DOHH2 (cell line): ENCODE results near the gene PIP5K1A.

Source experiments
- H3F3A ChIP-seq: fragments of 200-600 bp; sonication (generic), shearing (Covaris generic); 2 replicates; pipeline ENCODE4 v1.6.0; 2016; ENCODE audit warnings: antibody characterized with exemption, mild to moderate bottlenecking; ENCODE audit not compliant: control insufficient read depth, insufficient read depth
- H3K27ac ChIP-seq: fragments of 200-600 bp; sonication (generic); 2 replicates; pipeline ENCODE4 v1.5.1; 2014; ENCODE audit warnings: low read depth, mild to moderate bottlenecking, low read length, moderate library complexity
- H3K27me3 ChIP-seq: fragments of 200-600 bp; sonication (generic); 2 replicates; pipeline ENCODE4 v1.6.1; 2014; ENCODE audit warnings: mild to moderate bottlenecking, low read length, mixed read lengths; ENCODE audit not compliant: control insufficient read depth
- H3K36me3 ChIP-seq: fragments of 200-600 bp; sonication (generic); 2 replicates; pipeline ENCODE4 v1.6.1; 2014; ENCODE audit warnings: mild to moderate bottlenecking, low read length, moderate library complexity, mixed read lengths; ENCODE audit not compliant: control insufficient read depth
- H3K4me1 ChIP-seq: fragments of 200-600 bp; sonication (generic); 2 replicates; pipeline ENCODE4 v1.6.1; 2014; ENCODE audit warnings: mild to moderate bottlenecking, low read length, mixed read lengths; ENCODE audit not compliant: control insufficient read depth
- H3K4me2 ChIP-seq: fragments of 200-600 bp; sonication (generic); 2 replicates; pipeline ENCODE4 v1.6.0; 2014; ENCODE audit warnings: mild to moderate bottlenecking, low read length, moderate library complexity
- H3K4me3 ChIP-seq: fragments of 200-600 bp; sonication (generic); 2 replicates; pipeline ENCODE4 v1.5.1; 2014; ENCODE audit warnings: mild to moderate bottlenecking, low read length, mixed read lengths
- H3K79me2 ChIP-seq: fragments of 200-600 bp; sonication (generic); 2 replicates; pipeline ENCODE4 v1.6.1; 2014; ENCODE audit warnings: mild to moderate bottlenecking, low read length, mixed read lengths; ENCODE audit not compliant: control insufficient read depth
- H3K9me2 ChIP-seq: fragments of 200-600 bp; sonication (generic); replicated peaks from 2 replicates; pipeline ENCODE4 v1.6.1; 2014; ENCODE audit warnings: mild to moderate bottlenecking, low read length, mixed read lengths; ENCODE audit not compliant: control insufficient read depth
- H3K9me3 ChIP-seq: fragments of 200-600 bp; sonication (generic); 2 replicates; pipeline ENCODE4 v1.6.1; 2014; ENCODE audit warnings: antibody characterized with exemption, low read length, mixed read lengths; ENCODE audit not compliant: control insufficient read depth, insufficient read depth
- H4K20me1 ChIP-seq: fragments of 200-600 bp; sonication (generic); 2 replicates; pipeline ENCODE4 v1.6.0; 2014; ENCODE audit warnings: low read depth, mild to moderate bottlenecking, antibody characterized with exemption, low read length, moderate library complexity; ENCODE audit not compliant: control insufficient read depth, insufficient read depth
- EZH2phosphoT487 ChIP-seq: fragments of 200-600 bp; sonication (generic); IDR thresholded peaks from 2 replicates; pipeline ENCODE4 v1.6.1; 2017; ENCODE audit warnings: borderline replicate concordance, mild to moderate bottlenecking, antibody characterized with exemption, low read length, moderate library complexity, mixed read lengths
- TF ChIP-seq, protein P1 (sequence below): fragments of 200-600 bp; sonication (generic); IDR thresholded peaks from one replicate; pipeline ENCODE4 v1.5.1; 2014; ENCODE audit warnings: antibody characterized with exemption, mild to moderate bottlenecking, low read depth, low read length; ENCODE audit not compliant: poor library complexity, severe bottlenecking

The PIP5K1A gene

DNA sequence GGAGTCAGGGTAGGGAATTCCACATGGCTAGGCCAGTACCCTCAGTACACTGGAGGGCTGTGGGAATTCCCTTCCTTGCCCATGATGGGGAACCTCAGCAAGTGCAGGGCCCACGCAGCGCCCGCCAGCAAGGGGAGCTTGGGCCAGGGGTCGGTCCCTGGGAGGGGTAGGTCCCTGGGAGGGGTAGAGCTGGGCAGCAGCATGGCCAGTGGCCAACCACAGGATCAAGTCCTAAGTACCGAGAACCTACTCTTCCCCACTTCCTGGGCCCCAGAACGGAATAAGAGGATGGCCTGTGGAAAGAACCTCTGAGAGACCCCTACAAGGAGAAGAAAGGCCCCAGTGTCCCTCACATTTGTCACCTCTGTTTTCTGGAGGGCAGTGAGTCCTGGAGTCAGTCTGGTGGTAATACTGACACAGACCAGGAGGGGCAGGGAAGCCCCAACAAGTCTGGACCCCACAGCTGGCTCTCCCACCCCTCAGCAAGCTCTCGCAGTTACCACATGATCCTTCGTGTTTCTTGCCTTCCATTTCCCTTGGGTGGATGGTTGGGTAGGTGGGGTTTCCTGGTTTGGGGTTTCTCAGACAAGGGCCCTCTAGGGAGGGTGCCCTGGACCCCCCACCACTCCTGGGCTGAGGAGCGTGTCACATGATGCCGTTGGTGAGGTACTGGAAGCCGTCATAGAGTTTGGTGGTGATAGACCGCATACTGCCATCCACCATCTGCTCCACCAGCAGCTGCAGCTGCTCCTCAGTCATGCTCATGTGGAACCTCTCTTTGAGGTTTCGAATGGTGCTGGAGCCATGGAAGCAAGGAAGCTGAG, 94.1 kb downstream of the PIP5K1A start:
- no peaks in the 10 kb centered on the region for H3K4me1 ChIP-seq
- TF ChIP-seq, protein P1, sequence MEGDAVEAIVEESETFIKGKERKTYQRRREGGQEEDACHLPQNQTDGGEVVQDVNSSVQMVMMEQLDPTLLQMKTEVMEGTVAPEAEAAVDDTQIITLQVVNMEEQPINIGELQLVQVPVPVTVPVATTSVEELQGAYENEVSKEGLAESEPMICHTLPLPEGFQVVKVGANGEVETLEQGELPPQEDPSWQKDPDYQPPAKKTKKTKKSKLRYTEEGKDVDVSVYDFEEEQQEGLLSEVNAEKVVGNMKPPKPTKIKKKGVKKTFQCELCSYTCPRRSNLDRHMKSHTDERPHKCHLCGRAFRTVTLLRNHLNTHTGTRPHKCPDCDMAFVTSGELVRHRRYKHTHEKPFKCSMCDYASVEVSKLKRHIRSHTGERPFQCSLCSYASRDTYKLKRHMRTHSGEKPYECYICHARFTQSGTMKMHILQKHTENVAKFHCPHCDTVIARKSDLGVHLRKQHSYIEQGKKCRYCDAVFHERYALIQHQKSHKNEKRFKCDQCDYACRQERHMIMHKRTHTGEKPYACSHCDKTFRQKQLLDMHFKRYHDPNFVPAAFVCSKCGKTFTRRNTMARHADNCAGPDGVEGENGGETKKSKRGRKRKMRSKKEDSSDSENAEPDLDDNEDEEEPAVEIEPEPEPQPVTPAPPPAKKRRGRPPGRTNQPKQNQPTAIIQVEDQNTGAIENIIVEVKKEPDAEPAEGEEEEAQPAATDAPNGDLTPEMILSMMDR, result peak; percentile 22
- no peak for TF ChIP-seq EZH2phosphoT487
- H3K27me3 ChIP-seq, result no peaks in the 10 kb centered on the region
- H4K20me1 ChIP-seq, result no peaks in the 10 kb centered on the region
- H3K27ac ChIP-seq, result no peak overlapping the region
- H3K4me2 ChIP-seq, result no peak overlapping the region
- H3K79me2 ChIP-seq, result peaks cover 9% of the 10 kb centered on the region
- H3K4me3 ChIP-seq, result no peak overlapping the region
- no peaks in the 10 kb centered on the region for H3K9me3 ChIP-seq
- H3K36me3 ChIP-seq, result peaks cover 75% of the 10 kb centered on the region
- no peaks in the 10 kb centered on the region for H3F3A ChIP-seq
- no peaks in the 10 kb centered on the region for H3K9me2 ChIP-seq

DNA sequence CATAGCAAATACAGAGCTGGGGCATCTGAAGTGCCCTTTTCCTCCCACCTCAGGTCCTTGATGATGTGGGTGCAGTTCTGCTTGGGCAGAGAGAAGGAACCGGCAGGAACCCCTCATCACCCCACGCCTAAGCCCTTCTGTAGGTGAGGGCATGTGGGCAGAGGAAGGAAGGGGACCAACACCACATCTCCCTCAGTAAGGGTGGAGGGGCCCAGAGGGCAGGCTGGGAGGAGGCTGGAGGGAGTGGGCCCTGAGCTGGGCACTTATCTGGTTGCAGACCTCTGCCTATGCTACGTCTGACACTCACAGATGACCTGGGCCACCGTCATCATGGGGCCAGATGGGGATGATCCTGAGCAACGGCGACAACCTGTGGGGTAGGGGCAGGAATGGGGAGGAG, 94.7 kb downstream of the PIP5K1A start:
- no peak overlapping the region for H3K4me2 ChIP-seq
- peaks cover 74% of the 10 kb centered on the region for H3K36me3 ChIP-seq
- H3F3A ChIP-seq, result no peaks in the 10 kb centered on the region
- H3K4me3 ChIP-seq, result no peak overlapping the region
- H3K27ac ChIP-seq, result no peak overlapping the region
- no peak for TF ChIP-seq EZH2phosphoT487
- TF ChIP-seq, protein P1, result no peak
- H3K79me2 ChIP-seq, result peaks cover 3% of the 10 kb centered on the region
- no peaks in the 10 kb centered on the region for H3K9me2 ChIP-seq
- H3K9me3 ChIP-seq, result no peaks in the 10 kb centered on the region
- no peaks in the 10 kb centered on the region for H3K4me1 ChIP-seq
- H4K20me1 ChIP-seq, result no peaks in the 10 kb centered on the region
- H3K27me3 ChIP-seq, result no peaks in the 10 kb centered on the region

DNA sequence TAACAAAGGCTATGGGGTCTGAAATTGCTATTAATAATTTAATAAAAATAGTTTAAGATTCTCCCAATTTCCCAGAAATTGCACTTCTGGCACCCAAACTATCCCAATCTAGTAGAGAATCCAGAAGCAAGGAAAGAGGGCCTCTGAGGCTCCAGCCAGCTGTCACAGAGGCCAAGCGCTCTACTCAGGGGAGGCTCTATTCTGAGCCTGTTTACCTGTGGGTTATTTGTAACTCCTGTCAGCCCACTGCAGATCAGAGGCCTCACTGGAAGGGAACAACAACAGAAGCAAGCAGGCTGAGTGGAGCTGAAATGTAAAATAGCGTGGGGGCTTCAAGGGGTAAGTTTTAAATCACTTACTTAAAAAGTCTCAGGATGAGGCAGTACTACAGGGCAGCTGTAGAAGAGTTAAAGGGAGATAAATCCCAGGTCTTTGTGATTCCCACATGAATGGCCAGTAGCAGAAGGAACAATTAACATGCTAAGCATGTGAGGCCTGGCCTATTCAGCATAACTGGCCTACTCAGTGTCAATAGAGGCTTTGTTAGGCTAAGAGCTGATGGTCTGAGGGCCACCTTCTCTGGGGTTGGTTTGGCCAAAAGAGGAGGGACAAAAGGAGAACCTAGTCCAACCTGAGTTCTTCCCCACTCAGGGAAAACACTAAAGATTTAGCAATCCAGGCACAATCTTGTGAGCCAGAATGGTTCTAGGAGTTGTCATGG, 96.5 kb downstream of the PIP5K1A start:
- H3K27me3 ChIP-seq, result no peaks in the 10 kb centered on the region
- H3F3A ChIP-seq, result no peaks in the 10 kb centered on the region
- no peaks in the 10 kb centered on the region for H3K4me1 ChIP-seq
- H4K20me1 ChIP-seq, result no peaks in the 10 kb centered on the region
- H3K79me2 ChIP-seq, result no peaks in the 10 kb centered on the region
- no peak overlapping the region for H3K4me3 ChIP-seq
- no peaks in the 10 kb centered on the region for H3K9me3 ChIP-seq
- TF ChIP-seq, protein P1, result no peak
- TF ChIP-seq EZH2phosphoT487, result no peak
- H3K36me3 ChIP-seq, result peaks cover 71% of the 10 kb centered on the region
- no peak overlapping the region for H3K4me2 ChIP-seq
- H3K9me2 ChIP-seq, result no peaks in the 10 kb centered on the region
- no peak overlapping the region for H3K27ac ChIP-seq
